OCI-LY3 (cell line): Measurements from ENCODE around the gene CCBE1.

Experiments
- CTCF ChIP-seq: fragments of 200-600, 300-600 bp; sonication (generic); IDR thresholded peaks from 2 replicates; pipeline ENCODE4 v1.5.1; 2014; ENCODE audit warnings: antibody characterized with exemption, low read length, low read depth
- EZH2phosphoT487 ChIP-seq: fragments of 200-600 bp; shearing (Covaris generic); IDR thresholded peaks from 2 replicates; pipeline ENCODE4 v1.6.1; 2018; ENCODE audit warnings: antibody characterized with exemption, mixed run types, low read depth

DNA sequence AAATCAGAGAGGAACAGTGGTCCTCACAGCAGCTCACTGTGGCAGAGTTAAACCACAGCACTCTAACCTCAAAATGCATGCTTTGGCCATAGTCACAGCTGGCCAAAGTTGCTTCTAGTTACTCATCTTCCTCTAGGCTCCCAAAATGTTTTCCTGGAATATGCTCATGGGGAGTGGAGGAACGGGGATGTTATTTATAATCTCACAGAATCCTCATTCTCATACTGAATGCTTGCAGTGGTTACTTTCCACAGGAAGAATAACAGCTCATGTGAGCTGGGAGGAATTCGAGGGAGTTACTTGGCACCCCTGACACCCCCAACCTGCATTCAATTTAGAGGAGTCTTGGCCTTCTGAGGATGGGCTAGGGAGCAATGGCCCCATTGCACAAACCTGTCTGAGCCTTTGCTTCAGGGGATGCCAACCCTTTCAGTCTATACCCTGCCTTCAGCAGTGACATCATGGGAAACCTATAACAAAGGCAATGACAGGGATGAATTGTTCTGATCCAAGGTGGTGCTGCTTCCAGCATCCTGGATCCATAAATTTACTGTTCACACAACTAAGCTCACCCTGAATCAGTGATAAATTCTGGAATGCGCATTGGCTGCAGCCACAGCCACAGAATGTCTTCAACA lies 22.4 kb upstream of the CCBE1 start:
- TF ChIP-seq CTCF: no peak
- TF ChIP-seq EZH2phosphoT487: no peak
